SK-N-SH treated with all-trans-retinoic acid at 6 μM for 48 hours (cell line): Measurements from ENCODE around the gene ADARB2.

Experiments
- ATAC-seq: fragments of 200-7000 bp; cut with Tn5 transposase; 3 replicates; pipeline ENCODE4 v1.9.1; 2020; ENCODE audit warnings: mild to moderate bottlenecking, moderate library complexity
- ARNTL ChIP-seq: fragments of 450-650 bp; formaldehyde crosslinking; IDR thresholded peaks from 2 replicates; pipeline ENCODE4 v1.5.0; 2020; ENCODE audit warnings: low read depth, mild to moderate bottlenecking, moderate library complexity, borderline replicate concordance
- CSDC2 ChIP-seq: fragments of 250-450 bp; sonication (Bioruptor Pico); IDR thresholded peaks from 2 replicates; pipeline ENCODE4 v1.5.0; 2020; ENCODE audit warnings: mild to moderate bottlenecking, moderate library complexity
- ESRRG ChIP-seq: fragments of 250-450 bp; sonication (Bioruptor Pico); IDR thresholded peaks from 2 replicates; pipeline ENCODE4 v1.6.1; 2021; ENCODE audit warnings: mild to moderate bottlenecking
- GLIS3 ChIP-seq: fragments of 250-450 bp; sonication (Bioruptor Pico); IDR thresholded peaks from 2 replicates; pipeline ENCODE4 v1.5.0; 2020; ENCODE audit warnings: mild to moderate bottlenecking, moderate library complexity
- OSR1 ChIP-seq: fragments of 250-450 bp; sonication (Bioruptor Pico); IDR thresholded peaks from 2 replicates; pipeline ENCODE4 v1.8.0; 2022; ENCODE audit warnings: moderate library complexity, mild to moderate bottlenecking, inconsistent platforms
- RARB ChIP-seq: fragments of 250-450 bp; sonication (Bioruptor Pico); IDR thresholded peaks from 2 replicates; pipeline ENCODE4 v1.8.0; 2021; ENCODE audit warnings: mild to moderate bottlenecking, moderate library complexity
- SNAI2 ChIP-seq: fragments of 250-450 bp; sonication (Bioruptor Pico); IDR thresholded peaks from 2 replicates; pipeline ENCODE4 v1.5.0; 2020; ENCODE audit warnings: mild to moderate bottlenecking, moderate library complexity
- TCF4 ChIP-seq: fragments of 250-450 bp; sonication (Bioruptor Pico); IDR thresholded peaks from 2 replicates; pipeline ENCODE4 v1.8.0; 2021; ENCODE audit warnings: mild to moderate bottlenecking, moderate library complexity, borderline replicate concordance
- TOX ChIP-seq: fragments of 250-450 bp; sonication (Bioruptor Pico); IDR thresholded peaks from 2 replicates; pipeline ENCODE4 v1.8.0; 2021; ENCODE audit warnings: mild to moderate bottlenecking, moderate library complexity, borderline replicate concordance
- ZC3H10 ChIP-seq: fragments of 250-450 bp; sonication (Bioruptor Pico); IDR thresholded peaks from 2 replicates; pipeline ENCODE4 v1.5.1; 2021; ENCODE audit warnings: mild to moderate bottlenecking, moderate library complexity
- ZFP3 ChIP-seq: fragments of 250-450 bp; sonication (Bioruptor Pico); IDR thresholded peaks from 2 replicates; pipeline ENCODE4 v1.5.0; 2020; ENCODE audit warnings: mild to moderate bottlenecking, moderate library complexity
- ZFP30 ChIP-seq: fragments of 450-650 bp; formaldehyde crosslinking; IDR thresholded peaks from 2 replicates; pipeline ENCODE4 v1.5.0; 2022; ENCODE audit warnings: mild to moderate bottlenecking, moderate library complexity
- ZNF565 ChIP-seq: fragments of 450-650 bp; formaldehyde crosslinking; conservative IDR thresholded peaks from 2 replicates; pipeline ENCODE4 v1.5.0; 2020; ENCODE audit warnings: low read depth, mild to moderate bottlenecking, moderate library complexity
- ZNF70 ChIP-seq: fragments of 450-650 bp; formaldehyde crosslinking; IDR thresholded peaks from 2 replicates; pipeline ENCODE4 v1.5.0; 2020; ENCODE audit warnings: mild to moderate bottlenecking, moderate library complexity
- TF ChIP-seq, protein P1 (sequence below): fragments of 250-450 bp; sonication (Bioruptor Pico); IDR thresholded peaks from 2 replicates; pipeline ENCODE4 v1.5.1; 2021; ENCODE audit warnings: mild to moderate bottlenecking, moderate library complexity
- TF ChIP-seq, protein P2 (sequence below): fragments of 250-450 bp; sonication (Bioruptor Pico); IDR thresholded peaks from 2 replicates; pipeline ENCODE4 v1.8.0; 2020; ENCODE audit warnings: mild to moderate bottlenecking, moderate library complexity, borderline replicate concordance
- TF ChIP-seq, protein P3 (sequence below): fragments of 250-450 bp; sonication (Bioruptor Pico); IDR thresholded peaks from 2 replicates; pipeline ENCODE4 v1.5.0; 2020; ENCODE audit warnings: mild to moderate bottlenecking, moderate library complexity
- TF ChIP-seq, protein P4 (sequence below): fragments of 250-450 bp; sonication (Bioruptor Pico); IDR thresholded peaks from 2 replicates; pipeline ENCODE4 v1.5.1; 2020; ENCODE audit warnings: low read depth, mild to moderate bottlenecking, moderate library complexity
- TF ChIP-seq, protein P5 (sequence below): fragments of 250-450 bp; sonication (Bioruptor Pico); IDR thresholded peaks from 2 replicates; pipeline ENCODE4 v1.8.0; 2021; ENCODE audit warnings: low read depth, mild to moderate bottlenecking, moderate library complexity, borderline replicate concordance

The ADARB2 gene

DNA sequence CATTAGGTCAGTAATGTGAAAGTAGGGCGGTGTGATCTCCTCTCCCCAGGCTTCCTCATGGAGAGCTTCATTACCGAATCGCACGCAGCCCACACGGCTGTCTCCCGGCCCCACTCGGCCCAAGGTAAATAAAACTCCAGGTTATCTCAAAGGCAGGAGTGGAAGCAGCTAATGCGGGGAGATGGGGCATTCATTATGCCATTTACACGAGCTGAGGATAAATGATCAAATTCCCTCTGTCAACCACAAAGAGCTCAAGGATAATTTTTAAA, 93.5 kb downstream of the ADARB2 start:
- ATAC-seq: no peak
- TF ChIP-seq RARB: no peak
- TF ChIP-seq ZNF565 (CRISPR knock-in tag): no peak
- TF ChIP-seq ZFP30: no peak
- no peak for TF ChIP-seq ZFP3 (CRISPR knock-in tag)
- TF ChIP-seq, protein P1, sequence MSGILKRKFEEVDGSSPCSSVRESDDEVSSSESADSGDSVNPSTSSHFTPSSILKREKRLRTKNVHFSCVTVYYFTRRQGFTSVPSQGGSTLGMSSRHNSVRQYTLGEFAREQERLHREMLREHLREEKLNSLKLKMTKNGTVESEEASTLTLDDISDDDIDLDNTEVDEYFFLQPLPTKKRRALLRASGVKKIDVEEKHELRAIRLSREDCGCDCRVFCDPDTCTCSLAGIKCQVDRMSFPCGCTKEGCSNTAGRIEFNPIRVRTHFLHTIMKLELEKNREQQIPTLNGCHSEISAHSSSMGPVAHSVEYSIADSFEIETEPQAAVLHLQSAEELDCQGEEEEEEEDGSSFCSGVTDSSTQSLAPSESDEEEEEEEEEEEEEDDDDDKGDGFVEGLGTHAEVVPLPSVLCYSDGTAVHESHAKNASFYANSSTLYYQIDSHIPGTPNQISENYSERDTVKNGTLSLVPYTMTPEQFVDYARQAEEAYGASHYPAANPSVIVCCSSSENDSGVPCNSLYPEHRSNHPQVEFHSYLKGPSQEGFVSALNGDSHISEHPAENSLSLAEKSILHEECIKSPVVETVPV (CRISPR knock-in tag): no peak
- TF ChIP-seq, protein P2, sequence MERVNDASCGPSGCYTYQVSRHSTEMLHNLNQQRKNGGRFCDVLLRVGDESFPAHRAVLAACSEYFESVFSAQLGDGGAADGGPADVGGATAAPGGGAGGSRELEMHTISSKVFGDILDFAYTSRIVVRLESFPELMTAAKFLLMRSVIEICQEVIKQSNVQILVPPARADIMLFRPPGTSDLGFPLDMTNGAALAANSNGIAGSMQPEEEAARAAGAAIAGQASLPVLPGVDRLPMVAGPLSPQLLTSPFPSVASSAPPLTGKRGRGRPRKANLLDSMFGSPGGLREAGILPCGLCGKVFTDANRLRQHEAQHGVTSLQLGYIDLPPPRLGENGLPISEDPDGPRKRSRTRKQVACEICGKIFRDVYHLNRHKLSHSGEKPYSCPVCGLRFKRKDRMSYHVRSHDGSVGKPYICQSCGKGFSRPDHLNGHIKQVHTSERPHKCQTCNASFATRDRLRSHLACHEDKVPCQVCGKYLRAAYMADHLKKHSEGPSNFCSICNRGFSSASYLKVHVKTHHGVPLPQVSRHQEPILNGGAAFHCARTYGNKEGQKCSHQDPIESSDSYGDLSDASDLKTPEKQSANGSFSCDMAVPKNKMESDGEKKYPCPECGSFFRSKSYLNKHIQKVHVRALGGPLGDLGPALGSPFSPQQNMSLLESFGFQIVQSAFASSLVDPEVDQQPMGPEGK (CRISPR knock-in tag): no peak
- no peak for TF ChIP-seq CSDC2 (CRISPR knock-in tag)
- TF ChIP-seq ZC3H10 (CRISPR knock-in tag): no peak
- no peak for TF ChIP-seq TOX
- TF ChIP-seq, protein P3, sequence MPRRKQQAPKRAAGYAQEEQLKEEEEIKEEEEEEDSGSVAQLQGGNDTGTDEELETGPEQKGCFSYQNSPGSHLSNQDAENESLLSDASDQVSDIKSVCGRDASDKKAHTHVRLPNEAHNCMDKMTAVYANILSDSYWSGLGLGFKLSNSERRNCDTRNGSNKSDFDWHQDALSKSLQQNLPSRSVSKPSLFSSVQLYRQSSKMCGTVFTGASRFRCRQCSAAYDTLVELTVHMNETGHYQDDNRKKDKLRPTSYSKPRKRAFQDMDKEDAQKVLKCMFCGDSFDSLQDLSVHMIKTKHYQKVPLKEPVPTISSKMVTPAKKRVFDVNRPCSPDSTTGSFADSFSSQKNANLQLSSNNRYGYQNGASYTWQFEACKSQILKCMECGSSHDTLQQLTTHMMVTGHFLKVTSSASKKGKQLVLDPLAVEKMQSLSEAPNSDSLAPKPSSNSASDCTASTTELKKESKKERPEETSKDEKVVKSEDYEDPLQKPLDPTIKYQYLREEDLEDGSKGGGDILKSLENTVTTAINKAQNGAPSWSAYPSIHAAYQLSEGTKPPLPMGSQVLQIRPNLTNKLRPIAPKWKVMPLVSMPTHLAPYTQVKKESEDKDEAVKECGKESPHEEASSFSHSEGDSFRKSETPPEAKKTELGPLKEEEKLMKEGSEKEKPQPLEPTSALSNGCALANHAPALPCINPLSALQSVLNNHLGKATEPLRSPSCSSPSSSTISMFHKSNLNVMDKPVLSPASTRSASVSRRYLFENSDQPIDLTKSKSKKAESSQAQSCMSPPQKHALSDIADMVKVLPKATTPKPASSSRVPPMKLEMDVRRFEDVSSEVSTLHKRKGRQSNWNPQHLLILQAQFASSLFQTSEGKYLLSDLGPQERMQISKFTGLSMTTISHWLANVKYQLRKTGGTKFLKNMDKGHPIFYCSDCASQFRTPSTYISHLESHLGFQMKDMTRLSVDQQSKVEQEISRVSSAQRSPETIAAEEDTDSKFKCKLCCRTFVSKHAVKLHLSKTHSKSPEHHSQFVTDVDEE: no peak
- TF ChIP-seq GLIS3: no peak
- TF ChIP-seq, protein P4, sequence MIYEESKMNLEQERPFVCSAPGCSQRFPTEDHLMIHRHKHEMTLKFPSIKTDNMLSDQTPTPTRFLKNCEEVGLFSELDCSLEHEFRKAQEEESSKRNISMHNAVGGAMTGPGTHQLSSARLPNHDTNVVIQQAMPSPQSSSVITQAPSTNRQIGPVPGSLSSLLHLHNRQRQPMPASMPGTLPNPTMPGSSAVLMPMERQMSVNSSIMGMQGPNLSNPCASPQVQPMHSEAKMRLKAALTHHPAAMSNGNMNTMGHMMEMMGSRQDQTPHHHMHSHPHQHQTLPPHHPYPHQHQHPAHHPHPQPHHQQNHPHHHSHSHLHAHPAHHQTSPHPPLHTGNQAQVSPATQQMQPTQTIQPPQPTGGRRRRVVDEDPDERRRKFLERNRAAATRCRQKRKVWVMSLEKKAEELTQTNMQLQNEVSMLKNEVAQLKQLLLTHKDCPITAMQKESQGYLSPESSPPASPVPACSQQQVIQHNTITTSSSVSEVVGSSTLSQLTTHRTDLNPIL (CRISPR knock-in tag): no peak
- TF ChIP-seq SNAI2: no peak
- TF ChIP-seq ZNF70 (CRISPR knock-in tag): no peak
- TF ChIP-seq OSR1 (CRISPR knock-in tag): no peak
- no peak for TF ChIP-seq TCF4 (CRISPR knock-in tag)
- TF ChIP-seq ARNTL: no peak
- TF ChIP-seq, all 23 proteins: peak for 0

DNA sequence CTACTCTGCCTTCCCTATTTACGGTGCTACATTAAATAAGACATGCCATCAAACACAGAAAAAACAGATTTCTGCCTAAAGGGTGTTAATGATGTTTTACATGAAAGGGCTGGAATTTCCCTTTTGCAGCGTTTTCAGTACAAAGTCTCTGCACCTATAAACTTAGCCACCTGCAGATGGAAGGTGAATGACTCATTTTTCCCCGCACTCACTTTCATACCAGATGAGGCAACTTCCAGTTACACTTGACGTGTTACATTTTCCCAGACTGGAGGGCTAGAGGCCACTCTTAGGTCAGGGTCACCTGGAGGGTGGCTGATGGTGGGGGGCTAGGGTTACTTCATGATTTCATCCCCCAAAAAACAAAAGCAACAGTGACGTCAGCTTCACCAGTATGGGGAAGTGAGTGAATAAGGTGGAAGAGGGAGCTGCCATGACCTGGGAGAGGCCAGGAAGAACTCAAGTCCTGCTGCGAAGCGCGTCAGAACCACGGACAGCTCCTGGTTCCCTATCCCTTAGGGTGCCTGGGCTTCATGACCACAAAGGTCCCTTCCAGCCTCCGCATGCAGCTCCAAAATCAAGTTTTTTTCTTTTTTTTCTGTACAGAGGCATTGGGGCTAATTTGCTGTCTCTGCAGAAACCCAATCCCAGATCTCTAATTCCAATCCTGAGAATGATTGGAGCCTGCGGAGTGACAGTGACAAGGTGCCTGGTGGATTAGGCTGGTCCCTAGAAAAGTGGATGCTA, 94.0 kb downstream of the ADARB2 start:
- TF ChIP-seq ZFP3 (CRISPR knock-in tag) (no peak), OSR1 (CRISPR knock-in tag) (no peak), ARNTL (no peak), RARB (no peak), GLIS3 (no peak), ESRRG (CRISPR knock-in tag) (no peak), CSDC2 (CRISPR knock-in tag) (no peak)
- TF ChIP-seq, protein P2 (CRISPR knock-in tag): no peak
- TF ChIP-seq, protein P5, sequence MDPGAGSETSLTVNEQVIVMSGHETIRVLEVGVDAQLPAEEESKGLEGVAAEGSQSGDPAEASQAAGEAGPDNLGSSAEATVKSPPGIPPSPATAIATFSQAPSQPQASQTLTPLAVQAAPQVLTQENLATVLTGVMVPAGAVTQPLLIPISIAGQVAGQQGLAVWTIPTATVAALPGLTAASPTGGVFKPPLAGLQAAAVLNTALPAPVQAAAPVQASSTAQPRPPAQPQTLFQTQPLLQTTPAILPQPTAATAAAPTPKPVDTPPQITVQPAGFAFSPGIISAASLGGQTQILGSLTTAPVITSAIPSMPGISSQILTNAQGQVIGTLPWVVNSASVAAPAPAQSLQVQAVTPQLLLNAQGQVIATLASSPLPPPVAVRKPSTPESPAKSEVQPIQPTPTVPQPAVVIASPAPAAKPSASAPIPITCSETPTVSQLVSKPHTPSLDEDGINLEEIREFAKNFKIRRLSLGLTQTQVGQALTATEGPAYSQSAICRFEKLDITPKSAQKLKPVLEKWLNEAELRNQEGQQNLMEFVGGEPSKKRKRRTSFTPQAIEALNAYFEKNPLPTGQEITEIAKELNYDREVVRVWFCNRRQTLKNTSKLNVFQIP (CRISPR knock-in tag): no peak
- ATAC-seq: no peak
